Bronchial epithelial cell (primary cell): ENCODE results near the gene RAB11B. TPM values are rescaled to one million over a fixed set of nuclear protein-coding genes. Genes with fewer than 3 reads are reported as not detected.

ENCODE experiments used
- DNase-seq: peaks from one replicate; pipeline ENCODE4 v3.0.0-alpha.2; 2010; ENCODE audit warnings: low read depth
- FAIRE-seq: peaks from 2 replicates; lab custom pipeline; 2011; peaks lifted over from hg19 to GRCh38; lab: Jason Lieb, UNC
- H3K27me3 ChIP-seq: 2 replicates; pipeline ENCODE4 v1.5.1; 2011; ENCODE audit warnings: low read length; ENCODE audit not compliant: control insufficient read depth, insufficient read depth
- H3K36me3 ChIP-seq: 2 replicates; pipeline ENCODE4 v1.5.1; 2011; ENCODE audit warnings: low read length; ENCODE audit not compliant: control insufficient read depth, insufficient read depth
- H3K4me3 ChIP-seq: 2 replicates; pipeline ENCODE4 v1.5.1; 2011; ENCODE audit warnings: mild to moderate bottlenecking, low read depth, low read length, control low read depth
- CTCF ChIP-seq: IDR thresholded peaks from 2 replicates; pipeline ENCODE4 v1.5.1; 2011; ENCODE audit warnings: mild to moderate bottlenecking, moderate library complexity, low read length, control low read depth, inconsistent platforms; ENCODE audit not compliant: insufficient read depth, severe bottlenecking
- total RNA-seq: library from RNA; depleted of rRNA; stranded (reverse); fragments of >200 nt; gene quantifications from 2 replicates; pipeline ENCODE4 v1.2.1, GENCODE V29; 2014

The RAB11B gene
- total RNA-seq, 1 donor from 2014 or later, result 21.1 TPM

GRCh38 chr19:8451885-8452284 lies 61.7 kb downstream of the RAB11B start:
- Histone ChIP-seq H3K27me3 (no peaks in the 10 kb centered on the region), H3K36me3 (peaks cover 14% of the 10 kb centered on the region), H3K4me3 (no peak overlapping the region)
- FAIRE-seq (peak; percentile 32), DNase-seq (peak; percentile 89)
- no peak for TF ChIP-seq CTCF

GRCh38 chr19:8452446-8453123 lies 62.4 kb downstream of the RAB11B start:
- no peak for FAIRE-seq

GRCh38 chr19:8453616-8454015 lies 63.5 kb downstream of the RAB11B start:
- Histone ChIP-seq H3K36me3 (peaks cover 15% of the 10 kb centered on the region), H3K27me3 (no peaks in the 10 kb centered on the region), H3K4me3 (no peak overlapping the region)
- TF ChIP-seq CTCF, result no peak
- FAIRE-seq, result no peak
- DNase-seq, result no peak

More at GRCh38 chr19:8452446-8453123, 62.4 kb downstream of the RAB11B start:
- Histone ChIP-seq H3K4me3 (no peak overlapping the region), H3K36me3 (peaks cover 15% of the 10 kb centered on the region), H3K27me3 (no peaks in the 10 kb centered on the region)
- no peak for TF ChIP-seq CTCF
- DNase-seq, result no peak

Other genes with a start within 250 kb of the RAB11B start
- gene FBN3, start 240.8 kb upstream of the RAB11B start, total RNA-seq, result not detected in 2 replicates
- gene CERS4, start 181.0 kb upstream of the RAB11B start, total RNA-seq, result 2.1 and 7.4 TPM in 2 replicates
- gene CD320, start 82.0 kb upstream of the RAB11B start, total RNA-seq, result 4.0 and 14.0 TPM in 2 replicates
- 14.7 and 42.6 TPM in 2 replicates for gene NDUFA7, start 69.0 kb upstream of the RAB11B start, total RNA-seq
- gene RPS28, start 68.9 kb upstream of the RAB11B start, total RNA-seq, result 279 and 911 TPM in 2 replicates
- gene KANK3, start 47.1 kb upstream of the RAB11B start, total RNA-seq, result 0.64 and 2.4 TPM in 2 replicates
- 3.2 and 5.1 TPM in 2 replicates for gene ANGPTL4, start 26.2 kb upstream of the RAB11B start, total RNA-seq
- 70.5 and 84.0 TPM in 2 replicates for gene MARCHF2, start 22.9 kb downstream of the RAB11B start, total RNA-seq
- 53.4 and 62.0 TPM in 2 replicates for gene HNRNPM, start 54.6 kb downstream of the RAB11B start, total RNA-seq
- not detected in 2 replicates for gene PRAM1, start 112.3 kb downstream of the RAB11B start, total RNA-seq
- gene ZNF414, start 123.8 kb downstream of the RAB11B start, total RNA-seq, result 2.2 and 3.4 TPM in 2 replicates
- gene MYO1F, start 187.1 kb downstream of the RAB11B start, total RNA-seq, result under 0.01 TPM in 1 of 2 replicates, not detected in the other
- not detected in 2 replicates for gene ADAMTS10, start 220.4 kb downstream of the RAB11B start, total RNA-seq
- not detected in 2 replicates for gene NFILZ, start 240.3 kb downstream of the RAB11B start, total RNA-seq